GM19324 (cell line): Measurements from ENCODE around the gene DYNC1I1.
A peak's percentile ranks its signal among the peaks of the same experiment; 100 is the strongest.

Experiments used
- ATAC-seq: cut with Tn5 transposase; IDR thresholded peaks from one replicate; pipeline ENCODE4 v1.9.1; 2021; ENCODE audit warnings: mild to moderate bottlenecking, moderate library complexity; ENCODE audit not compliant: unreplicated experiment, low FRiP score

The DYNC1I1 gene

GRCh38 chr7:96061009-96061408 lies 288.7 kb downstream of the DYNC1I1 start:
- ATAC-seq: no peak

- ATAC-seq: no peak
Measured at GRCh38 chr7:96061844-96062243, 289.5 kb downstream of the DYNC1I1 start.

GRCh38 chr7:96067321-96067720 lies 295.0 kb downstream of the DYNC1I1 start:
- no peak for ATAC-seq

- no peak for ATAC-seq
Measured at GRCh38 chr7:96069401-96069800, 297.0 kb downstream of the DYNC1I1 start.

- ATAC-seq: no peak
Measured at GRCh38 chr7:96074871-96075270, 302.5 kb downstream of the DYNC1I1 start.

GRCh38 chr7:96075510-96076349 lies 303.4 kb downstream of the DYNC1I1 start:
- peak; percentile 89 for ATAC-seq

- ATAC-seq: no peak
Measured at GRCh38 chr7:96076350-96076707, 304.0 kb downstream of the DYNC1I1 start.

GRCh38 chr7:96080027-96080426 lies 307.7 kb downstream of the DYNC1I1 start:
- ATAC-seq: no peak

- ATAC-seq: no peak
Measured at GRCh38 chr7:96084881-96085553, 312.7 kb downstream of the DYNC1I1 start.

- no peak for ATAC-seq
Measured at GRCh38 chr7:96085953-96086352, 313.6 kb downstream of the DYNC1I1 start.

GRCh38 chr7:96088579-96088978 lies 316.2 kb downstream of the DYNC1I1 start:
- no peak for ATAC-seq

GRCh38 chr7:96089511-96089910 lies 317.2 kb downstream of the DYNC1I1 start:
- no peak for ATAC-seq

GRCh38 chr7:96090756-96091155 lies 318.4 kb downstream of the DYNC1I1 start:
- ATAC-seq: no peak

GRCh38 chr7:96093435-96093834 lies 321.1 kb downstream of the DYNC1I1 start:
- no peak for ATAC-seq

- no peak for ATAC-seq
Measured at GRCh38 chr7:96097835-96098234, 325.5 kb downstream of the DYNC1I1 start.

GRCh38 chr7:96100737-96101136 lies 328.4 kb downstream of the DYNC1I1 start:
- no peak for ATAC-seq

GRCh38 chr7:96102096-96102811 lies 329.9 kb downstream of the DYNC1I1 start:
- ATAC-seq: no peak

GRCh38 chr7:96104984-96105383 lies 332.6 kb downstream of the DYNC1I1 start:
- ATAC-seq: no peak

GRCh38 chr7:96111405-96111804 lies 339.1 kb downstream of the DYNC1I1 start:
- ATAC-seq: no peak

GRCh38 chr7:96114190-96114589 lies 341.8 kb downstream of the DYNC1I1 start:
- ATAC-seq: no peak

GRCh38 chr7:96116173-96116572 lies 343.8 kb downstream of the DYNC1I1 start:
- no peak for ATAC-seq
